Hepatocyte (in vitro differentiated cells): ENCODE data around the gene SHOC2.

Experiments
- CTCF ChIP-seq: fragments of 200-600 bp; sonication (generic); IDR thresholded peaks from 2 replicates; pipeline ENCODE4 v1.5.1; 2016; ENCODE audit warnings: antibody characterized with exemption, mild to moderate bottlenecking; ENCODE audit not compliant: poor library complexity
- EZH2phosphoT487 ChIP-seq: fragments of 200-600 bp; sonication (generic); IDR thresholded peaks from one replicate; pipeline ENCODE4 v1.6.1; 2018; ENCODE audit warnings: antibody characterized with exemption, mild to moderate bottlenecking, low read depth, moderate library complexity; ENCODE audit not compliant: unreplicated experiment, severe bottlenecking

- no peak for TF ChIP-seq CTCF
- TF ChIP-seq EZH2phosphoT487 = no peak
Observed at GRCh38 chr10:110876000-110876399, 43.4 kb upstream of the SHOC2 start.
